ENCODE results near the gene STAB1. TPM values are rescaled to one million over a fixed set of nuclear protein-coding genes. Genes with fewer than 3 reads are reported as not detected.

STAB1 gene
- total and polyA plus RNA-seq, 2 experiments from 2014 or later, result 0.90 to 1.9 TPM

- Histone ChIP-seq H2AFZ (no peak overlapping the region), H3K4me3 (no peak overlapping the region), H3K36me3 (ENCODE audit: insufficient read depth) (peaks cover 10% of the 10 kb centered on the region), H3K4me1 (ENCODE audit: insufficient read depth) (peaks cover 7% of the 10 kb centered on the region; the same call in 1 of the 2 replicates), H3K27me3 (ENCODE audit: insufficient read depth) (no peaks in the 10 kb centered on the region), H3K27ac (ENCODE audit: low read depth) (no peak overlapping the region), H3K79me2 (replicated peaks; ENCODE audit: insufficient read depth) (no peaks in the 10 kb centered on the region), H3K4me2 (no peak overlapping the region), H3F3A (replicated peaks; ENCODE audit: low read depth) (no peaks in the 10 kb centered on the region), H3K9me2 (ENCODE audit: insufficient read depth) (no peaks in the 10 kb centered on the region), H4K20me1 (replicated peaks; ENCODE audit: insufficient read depth) (no peaks in the 10 kb centered on the region)
- no peak for ATAC-seq
- H3K9me3 Mint-ChIP-seq, result no peaks in the 10 kb centered on the region
- TF ChIP-seq EZH2phosphoT487 (IDR thresholded peaks at IDR 0.05; ENCODE audit: unreplicated experiment) (no peak), ZNF462 (CRISPR knock-in tag; IDR thresholded peaks at IDR 0.05) (no peak), ETS1 (IDR thresholded peaks at IDR 0.05) (no peak), ZNF114 (CRISPR knock-in tag; IDR thresholded peaks at IDR 0.05) (no peak), NANOG (IDR thresholded peaks at IDR 0.05; ENCODE audit: borderline replicate concordance) (no peak), JUNB (IDR thresholded peaks at IDR 0.05; ENCODE audit: unreplicated experiment) (no peak), ZNF331 (CRISPR knock-in tag; IDR thresholded peaks at IDR 0.05; ENCODE audit: low read depth) (no peak), CTCF (conservative IDR thresholded peaks at IDR 0.05; ENCODE audit: low read depth in 2 of 2) (no peak), CREB1 (CRISPR knock-in tag; IDR thresholded peaks at IDR 0.05; ENCODE audit: low read depth) (no peak), STAT1 (IDR thresholded peaks at IDR 0.05; ENCODE audit: unreplicated experiment) (no peak), POLR2AphosphoS5 (IDR thresholded peaks at IDR 0.05; ENCODE audit: low read depth) (no peak)
- peaks cover 17% of the 10 kb centered on the region; the same call in 2 of the 3 replicates for H3K4me1 Mint-ChIP-seq
- H3K36me3 Mint-ChIP-seq (ENCODE audit: low read depth), result peaks cover 14% of the 10 kb centered on the region
- H3K27me3 Mint-ChIP-seq (ENCODE audit: insufficient read depth, low read depth, poor library complexity), result peaks cover 2% of the 10 kb centered on the region
- no peak overlapping the region for H3K27ac Mint-ChIP-seq
- DNase-seq (ENCODE audit: low spot score), result no peak
- no peak overlapping the region for H3K4me3 Mint-ChIP-seq
Measured at GRCh38 chr3:52554026-52554755, 59.1 kb downstream of the STAB1 start.
